Astrocyte (in vitro differentiated cells and primary cell): Measurements from ENCODE around the gene PCDHGA1. TPM values are rescaled to one million over a fixed set of nuclear protein-coding genes. Genes with fewer than 3 reads are reported as not detected.

Experiments
- DNase-seq: peaks from one replicate; pipeline ENCODE4 v3.0.0-alpha.2; 2010; ENCODE audit warnings: low read depth
- FAIRE-seq: peaks from 2 replicates; lab custom pipeline; 2011; peaks lifted over from hg19 to GRCh38; lab: Jason Lieb, UNC
- H2AFZ ChIP-seq: 2 replicates; pipeline ENCODE4 v1.6.0; 2012; ENCODE audit warnings: low read depth, low read length, inconsistent platforms
- H3K27ac ChIP-seq: 2 replicates; pipeline ENCODE4 v1.5.1; 2011; ENCODE audit warnings: low read depth, low read length, inconsistent platforms
- H3K27me3 ChIP-seq: 2 replicates; pipeline ENCODE4 v1.6.0; 2011; ENCODE audit warnings: low read length, inconsistent platforms; ENCODE audit not compliant: insufficient read depth
- H3K36me3 ChIP-seq: 2 replicates; pipeline ENCODE4 v1.5.1; 2011; ENCODE audit warnings: low read length, inconsistent platforms; ENCODE audit not compliant: insufficient read depth
- H3K4me1 ChIP-seq: 2 replicates; pipeline ENCODE4 v1.5.1; 2011; ENCODE audit warnings: low read length, inconsistent platforms; ENCODE audit not compliant: insufficient read depth
- H3K4me2 ChIP-seq: 2 replicates; pipeline ENCODE4 v1.6.0; 2012; ENCODE audit warnings: low read length, inconsistent platforms
- H3K4me3 ChIP-seq: 2 replicates; pipeline ENCODE4 v1.5.1; 2011; ENCODE audit warnings: low read depth, mild to moderate bottlenecking, low read length, inconsistent platforms; ENCODE audit not compliant: insufficient read depth
- H3K79me2 ChIP-seq: 2 replicates; pipeline ENCODE4 v1.6.0; 2012; ENCODE audit warnings: mild to moderate bottlenecking, low read length, inconsistent platforms; ENCODE audit not compliant: insufficient read depth
- H3K9ac ChIP-seq: 2 replicates; pipeline ENCODE4 v1.6.0; 2012; ENCODE audit warnings: mild to moderate bottlenecking, low read length, inconsistent platforms
- H3K9me3 ChIP-seq: 2 replicates; pipeline ENCODE4 v1.5.1; 2012; ENCODE audit warnings: low read depth, mild to moderate bottlenecking, low read length, inconsistent platforms; ENCODE audit not compliant: insufficient read depth
- H4K20me1 ChIP-seq: 2 replicates; pipeline ENCODE4 v1.6.0; 2012; ENCODE audit warnings: low read length, inconsistent platforms; ENCODE audit not compliant: insufficient read depth
- H3K27ac Mint-ChIP-seq: one replicate; pipeline ENCODE4 v1.8.0; 2021; ENCODE audit warnings: mild to moderate bottlenecking, mixed read lengths; ENCODE audit not compliant: unreplicated experiment
- H3K27me3 Mint-ChIP-seq: one replicate; pipeline ENCODE4 v1.8.0; 2021; ENCODE audit warnings: low read depth, mixed read lengths; ENCODE audit not compliant: unreplicated experiment
- H3K36me3 Mint-ChIP-seq: one replicate; pipeline ENCODE4 v1.8.0; 2021; ENCODE audit warnings: low read depth, mixed read lengths; ENCODE audit not compliant: unreplicated experiment
- H3K4me1 Mint-ChIP-seq: one replicate; pipeline ENCODE4 v1.8.0; 2021; ENCODE audit warnings: low read depth, mixed read lengths; ENCODE audit not compliant: unreplicated experiment
- H3K4me3 Mint-ChIP-seq: one replicate; pipeline ENCODE4 v1.8.0; 2021; ENCODE audit warnings: mild to moderate bottlenecking, moderate library complexity, mixed read lengths; ENCODE audit not compliant: unreplicated experiment
- H3K9me3 Mint-ChIP-seq: one replicate; pipeline ENCODE4 v1.8.0; 2021; ENCODE audit warnings: mild to moderate bottlenecking, mixed read lengths; ENCODE audit not compliant: unreplicated experiment
- EZH2 ChIP-seq: IDR thresholded peaks from 2 replicates; pipeline ENCODE4 v1.6.1; 2012; ENCODE audit warnings: mild to moderate bottlenecking, low read length, inconsistent platforms; ENCODE audit not compliant: insufficient read depth
- total RNA-seq: library from RNA; stranded (reverse); gene quantifications from 2 replicates; pipeline ENCODE4 v1.2.1, GENCODE V29; 2021
- TF ChIP-seq, protein P1 (sequence below): IDR thresholded peaks from 2 replicates; pipeline ENCODE4 v1.5.1; 2011; ENCODE audit warnings: low read depth, mild to moderate bottlenecking, inconsistent platforms, low read length, moderate library complexity; ENCODE audit not compliant: insufficient read depth

Gene PCDHGA1
- total RNA-seq, 1 donor from 2014 or later = 0.27 TPM

DNA sequence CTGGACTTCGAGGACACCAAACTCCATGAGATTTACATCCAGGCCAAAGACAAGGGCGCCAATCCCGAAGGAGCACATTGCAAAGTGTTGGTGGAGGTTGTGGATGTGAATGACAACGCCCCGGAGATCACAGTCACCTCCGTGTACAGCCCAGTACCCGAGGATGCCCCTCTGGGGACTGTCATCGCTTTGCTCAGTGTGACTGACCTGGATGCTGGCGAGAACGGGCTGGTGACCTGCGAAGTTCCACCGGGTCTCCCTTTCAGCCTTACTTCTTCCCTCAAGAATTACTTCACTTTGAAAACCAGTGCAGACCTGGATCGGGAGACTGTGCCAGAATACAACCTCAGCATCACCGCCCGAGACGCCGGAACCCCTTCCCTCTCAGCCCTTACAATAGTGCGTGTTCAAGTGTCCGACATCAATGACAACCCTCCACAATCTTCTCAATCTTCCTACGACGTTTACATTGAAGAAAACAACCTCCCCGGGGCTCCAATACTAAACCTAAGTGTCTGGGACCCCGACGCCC is 146.8 kb downstream of the PCDHGA1 start:
- FAIRE-seq (no peak), DNase-seq (no peak)
- peak overlapping the region; percentile 98 for H3K4me3 Mint-ChIP-seq
- Histone ChIP-seq H3K4me3 (peak overlapping the region; percentile 87), H3K9me3 (no peaks in the 10 kb centered on the region), H3K9ac (peak overlapping the region; percentile 90), H3K4me1 (peaks cover 35% of the 10 kb centered on the region), H3K27me3 (no peaks in the 10 kb centered on the region), H3K4me2 (peak overlapping the region; percentile 99), H3K36me3 (no peaks in the 10 kb centered on the region), H3K27ac (peak overlapping the region; percentile 80), H2AFZ (no peak overlapping the region), H4K20me1 (peaks cover 62% of the 10 kb centered on the region), H3K79me2 (peaks cover 52% of the 10 kb centered on the region)
- peaks cover 4% of the 10 kb centered on the region for H3K9me3 Mint-ChIP-seq
- peak overlapping the region; percentile 53 for H3K27ac Mint-ChIP-seq
- TF ChIP-seq EZH2 = no peak
- TF ChIP-seq, protein P1, sequence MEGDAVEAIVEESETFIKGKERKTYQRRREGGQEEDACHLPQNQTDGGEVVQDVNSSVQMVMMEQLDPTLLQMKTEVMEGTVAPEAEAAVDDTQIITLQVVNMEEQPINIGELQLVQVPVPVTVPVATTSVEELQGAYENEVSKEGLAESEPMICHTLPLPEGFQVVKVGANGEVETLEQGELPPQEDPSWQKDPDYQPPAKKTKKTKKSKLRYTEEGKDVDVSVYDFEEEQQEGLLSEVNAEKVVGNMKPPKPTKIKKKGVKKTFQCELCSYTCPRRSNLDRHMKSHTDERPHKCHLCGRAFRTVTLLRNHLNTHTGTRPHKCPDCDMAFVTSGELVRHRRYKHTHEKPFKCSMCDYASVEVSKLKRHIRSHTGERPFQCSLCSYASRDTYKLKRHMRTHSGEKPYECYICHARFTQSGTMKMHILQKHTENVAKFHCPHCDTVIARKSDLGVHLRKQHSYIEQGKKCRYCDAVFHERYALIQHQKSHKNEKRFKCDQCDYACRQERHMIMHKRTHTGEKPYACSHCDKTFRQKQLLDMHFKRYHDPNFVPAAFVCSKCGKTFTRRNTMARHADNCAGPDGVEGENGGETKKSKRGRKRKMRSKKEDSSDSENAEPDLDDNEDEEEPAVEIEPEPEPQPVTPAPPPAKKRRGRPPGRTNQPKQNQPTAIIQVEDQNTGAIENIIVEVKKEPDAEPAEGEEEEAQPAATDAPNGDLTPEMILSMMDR = no peak
- peaks cover 28% of the 10 kb centered on the region for H3K36me3 Mint-ChIP-seq
- H3K27me3 Mint-ChIP-seq = no peaks in the 10 kb centered on the region
- peaks cover 14% of the 10 kb centered on the region for H3K4me1 Mint-ChIP-seq

- H3K9me3 ChIP-seq = no peaks in the 10 kb centered on the region
- peaks cover 68% of the 10 kb centered on the region for H4K20me1 ChIP-seq
- no peak overlapping the region for H3K27ac ChIP-seq
- peaks cover 4% of the 10 kb centered on the region for H3K9me3 Mint-ChIP-seq
- FAIRE-seq (no peak), DNase-seq (no peak)
- H3K27ac Mint-ChIP-seq = no peak overlapping the region
- peaks cover 28% of the 10 kb centered on the region for H3K36me3 Mint-ChIP-seq
- H3K27me3 Mint-ChIP-seq = no peaks in the 10 kb centered on the region
- H3K27me3 ChIP-seq = no peaks in the 10 kb centered on the region
- peaks cover 35% of the 10 kb centered on the region for H3K4me1 ChIP-seq
- H3K79me2 ChIP-seq = peaks cover 57% of the 10 kb centered on the region
- H3K4me2 ChIP-seq = peak overlapping the region; percentile 99
- H3K4me3 Mint-ChIP-seq = peak overlapping the region; percentile 98
- H3K36me3 ChIP-seq = no peaks in the 10 kb centered on the region
- TF ChIP-seq, protein P1 = no peak
- TF ChIP-seq EZH2 = no peak
- peaks cover 14% of the 10 kb centered on the region for H3K4me1 Mint-ChIP-seq
- peak overlapping the region; percentile 90 for H3K9ac ChIP-seq
- peak overlapping the region; percentile 87 for H3K4me3 ChIP-seq
- no peak overlapping the region for H2AFZ ChIP-seq
Measured at GRCh38 chr5:141477815-141478214, 147.5 kb downstream of the PCDHGA1 start.

GRCh38 chr5:141478321-141478945 is 148.1 kb downstream of the PCDHGA1 start:
- H3K9me3 ChIP-seq = no peaks in the 10 kb centered on the region
- peaks cover 63% of the 10 kb centered on the region for H3K79me2 ChIP-seq
- Mint-ChIP-seq H3K4me1 (peaks cover 14% of the 10 kb centered on the region), H3K27ac (no peak overlapping the region), H3K36me3 (peaks cover 28% of the 10 kb centered on the region), H3K9me3 (peaks cover 4% of the 10 kb centered on the region), H3K27me3 (no peaks in the 10 kb centered on the region), H3K4me3 (peak overlapping the region; percentile 64)
- H3K4me3 ChIP-seq = peak overlapping the region; percentile 87
- no peak overlapping the region for H3K27ac ChIP-seq
- no peak for FAIRE-seq
- peak; percentile 44 for DNase-seq
- H3K36me3 ChIP-seq = no peaks in the 10 kb centered on the region
- peak overlapping the region; percentile 99 for H3K4me2 ChIP-seq
- peaks cover 74% of the 10 kb centered on the region for H4K20me1 ChIP-seq
- H3K27me3 ChIP-seq = no peaks in the 10 kb centered on the region
- H2AFZ ChIP-seq = no peak overlapping the region
- peak overlapping the region; percentile 90 for H3K9ac ChIP-seq
- no peak for TF ChIP-seq EZH2
- TF ChIP-seq, protein P1 = peak; percentile 23
- H3K4me1 ChIP-seq = peaks cover 35% of the 10 kb centered on the region
